Measurements from ENCODE around the gene TAF1C. TPM values are rescaled to one million over a fixed set of nuclear protein-coding genes. Genes with fewer than 3 reads are reported as not detected.
A peak's percentile ranks its signal among the peaks of the same experiment; 100 is the strongest.
"Not testable (repeated sequence)": the region's sequence is repeated elsewhere in the genome, so short reads cannot be mapped to it uniquely, and the experiment has no call there.

The TAF1C gene
- total RNA-seq, 1 donor from 2014 or later = 14.1 TPM

DNA sequence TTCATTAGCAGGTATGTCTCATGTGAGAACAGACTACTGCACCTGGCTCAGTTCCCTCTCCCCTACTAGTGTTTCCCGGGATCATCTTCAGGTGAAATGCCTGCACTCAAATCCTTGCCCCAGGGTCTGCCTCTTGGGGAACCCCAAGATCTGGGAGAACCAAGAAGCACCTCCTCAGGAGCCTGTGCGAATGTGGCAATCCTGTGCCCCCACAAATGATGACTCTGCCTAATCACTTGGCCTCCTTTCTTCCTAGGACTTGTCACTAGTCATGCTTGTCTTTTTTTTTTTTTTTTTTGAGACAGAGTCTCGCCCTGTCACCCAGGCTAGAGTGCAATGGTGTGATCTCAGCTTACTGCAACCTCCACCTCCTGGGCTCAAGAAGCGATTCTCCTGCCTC, 25.8 kb upstream of the TAF1C start:
- H3K36me3 ChIP-seq (ENCODE audit: control insufficient read depth in 3 of 3, insufficient read depth in 3 of 3, low read length in 3 of 3) = no peaks in the 10 kb centered on the region
- H3K9me3 ChIP-seq (ENCODE audit: control insufficient read depth in 3 of 3, low read length in 3 of 3) = no peaks in the 10 kb centered on the region
- H3K4me1 ChIP-seq (ENCODE audit: control insufficient read depth in 3 of 3, insufficient read depth in 3 of 3, low read length in 3 of 3) = peaks cover 3 to 15% (median 9%) of the 10 kb centered on the region in 3 donors
- H3K27me3 ChIP-seq (ENCODE audit: control insufficient read depth in 3 of 3, insufficient read depth in 3 of 3, low read length in 3 of 3) = no peaks in the 10 kb centered on the region
- no peak overlapping the region for H3K27ac ChIP-seq (ENCODE audit: low read depth, low read length)
- H3K9ac ChIP-seq (ENCODE audit: low read depth in 1 of 3, low read length in 3 of 3) = no peak overlapping the region
- no peak overlapping the region for H3K4me3 ChIP-seq (ENCODE audit: low read length in 3 of 3)

GRCh38 chr16:84212154-84212553, 25.3 kb upstream of the TAF1C start:
- H3K9me3 ChIP-seq (ENCODE audit: control insufficient read depth in 3 of 3, low read length in 3 of 3) = no peaks in the 10 kb centered on the region

DNA sequence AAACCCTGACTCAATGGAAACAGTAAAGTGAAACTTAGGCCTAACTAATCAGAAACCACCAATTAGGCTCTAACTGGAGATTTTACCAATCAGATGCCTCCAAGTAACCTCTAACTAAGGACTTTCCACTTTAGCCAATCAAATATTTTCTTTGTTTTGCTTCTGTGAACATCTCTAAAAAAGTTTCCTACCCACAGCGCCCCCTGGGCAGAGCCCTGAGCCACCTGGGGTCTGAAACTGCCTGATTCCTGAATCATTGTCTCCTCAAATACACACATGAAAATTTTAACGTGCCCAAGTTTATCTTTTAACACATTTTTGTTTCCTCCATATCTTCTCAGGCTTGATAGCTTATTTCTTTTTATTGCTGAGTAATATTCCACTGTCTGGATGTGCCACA, 23.1 kb upstream of the TAF1C start:
- no peaks in the 10 kb centered on the region for H3K27me3 ChIP-seq (ENCODE audit: control insufficient read depth in 3 of 3, insufficient read depth in 3 of 3, low read length in 3 of 3)
- no peaks in the 10 kb centered on the region for H3K36me3 ChIP-seq (ENCODE audit: control insufficient read depth in 3 of 3, insufficient read depth in 3 of 3, low read length in 3 of 3)
- H3K9ac ChIP-seq (ENCODE audit: low read depth in 1 of 3, low read length in 3 of 3) = no peak overlapping the region
- no peak overlapping the region for H3K27ac ChIP-seq (ENCODE audit: low read depth, low read length)
- peaks cover 3 to 11% (median 9%) of the 10 kb centered on the region in 3 donors for H3K4me1 ChIP-seq (ENCODE audit: control insufficient read depth in 3 of 3, insufficient read depth in 3 of 3, low read length in 3 of 3)
- H3K4me3 ChIP-seq (ENCODE audit: low read length in 3 of 3) = no peak overlapping the region
- no peaks in the 10 kb centered on the region for H3K9me3 ChIP-seq (ENCODE audit: control insufficient read depth in 3 of 3, low read length in 3 of 3)

More at GRCh38 chr16:84212154-84212553, 25.3 kb upstream of the TAF1C start:
- Histone ChIP-seq H3K4me1 (ENCODE audit: control insufficient read depth in 3 of 3, insufficient read depth in 3 of 3, low read length in 3 of 3) (peaks cover 3 to 15% (median 9%) of the 10 kb centered on the region in 3 donors), H3K36me3 (ENCODE audit: control insufficient read depth in 3 of 3, insufficient read depth in 3 of 3, low read length in 3 of 3) (no peaks in the 10 kb centered on the region), H3K27ac (ENCODE audit: low read depth, low read length) (no peak overlapping the region), H3K4me3 (ENCODE audit: low read length in 3 of 3) (no peak overlapping the region), H3K9ac (ENCODE audit: low read depth in 1 of 3, low read length in 3 of 3) (no peak overlapping the region), H3K27me3 (ENCODE audit: control insufficient read depth in 3 of 3, insufficient read depth in 3 of 3, low read length in 3 of 3) (no peaks in the 10 kb centered on the region)

DNA sequence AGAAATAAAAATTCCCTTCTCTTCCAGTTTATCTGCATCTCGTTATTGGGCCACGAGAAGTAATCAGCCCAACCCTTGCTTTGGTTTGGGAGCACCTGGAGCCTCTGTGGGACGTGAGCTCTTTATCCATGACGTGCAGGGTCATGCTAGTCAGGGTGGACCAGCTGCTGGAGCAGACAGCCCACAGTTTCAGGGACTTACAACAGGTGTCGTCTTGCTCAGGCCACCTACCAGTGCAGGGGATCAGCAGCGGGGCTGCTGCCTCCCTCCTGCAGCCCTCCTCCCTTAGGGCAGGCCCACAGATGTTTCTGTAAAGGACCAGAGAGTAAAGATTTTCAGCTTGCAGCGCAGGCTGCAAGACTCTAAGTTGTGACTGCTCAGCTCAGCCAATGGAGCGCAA, 21.0 kb upstream of the TAF1C start:
- Histone ChIP-seq H3K9ac (ENCODE audit: low read depth in 1 of 3, low read length in 3 of 3) (no peak overlapping the region), H3K27me3 (ENCODE audit: control insufficient read depth in 3 of 3, insufficient read depth in 3 of 3, low read length in 3 of 3) (no peaks in the 10 kb centered on the region), H3K27ac (ENCODE audit: low read depth, low read length) (no peak overlapping the region), H3K9me3 (ENCODE audit: control insufficient read depth in 3 of 3, low read length in 3 of 3) (no peaks in the 10 kb centered on the region), H3K4me3 (ENCODE audit: low read length in 3 of 3) (no peak overlapping the region), H3K36me3 (ENCODE audit: control insufficient read depth in 3 of 3, insufficient read depth in 3 of 3, low read length in 3 of 3) (no peaks in the 10 kb centered on the region), H3K4me1 (ENCODE audit: control insufficient read depth in 3 of 3, insufficient read depth in 3 of 3, low read length in 3 of 3) (no peaks in the 10 kb centered on the region)

DNA sequence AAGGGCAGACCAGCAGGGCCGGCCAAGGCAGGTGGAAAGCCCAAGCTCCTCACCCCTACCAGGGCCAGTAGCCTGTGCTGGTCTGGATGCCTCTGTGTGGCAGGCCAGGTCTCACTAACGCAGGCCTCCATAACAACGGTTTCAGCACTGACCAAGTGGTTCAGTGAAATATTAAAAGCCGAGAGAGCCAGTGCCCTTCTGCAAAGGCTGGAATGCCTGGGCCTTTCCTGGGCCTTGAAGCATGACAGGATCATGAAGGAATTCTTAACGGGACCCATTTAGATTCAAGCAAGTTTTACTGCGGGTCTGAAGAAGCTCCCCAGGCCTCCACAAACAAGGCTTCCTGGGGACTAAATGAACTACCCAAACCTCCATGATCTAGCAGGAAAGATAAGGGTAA, 20.4 kb upstream of the TAF1C start:
- Histone ChIP-seq H3K9me3 (ENCODE audit: control insufficient read depth in 3 of 3, low read length in 3 of 3) (no peaks in the 10 kb centered on the region), H3K27ac (ENCODE audit: low read depth, low read length) (no peak overlapping the region), H3K27me3 (ENCODE audit: control insufficient read depth in 3 of 3, insufficient read depth in 3 of 3, low read length in 3 of 3) (no peaks in the 10 kb centered on the region), H3K4me1 (ENCODE audit: control insufficient read depth in 3 of 3, insufficient read depth in 3 of 3, low read length in 3 of 3) (no peaks in the 10 kb centered on the region), H3K9ac (ENCODE audit: low read depth in 1 of 3, low read length in 3 of 3) (no peak overlapping the region), H3K36me3 (ENCODE audit: control insufficient read depth in 3 of 3, insufficient read depth in 3 of 3, low read length in 3 of 3) (no peaks in the 10 kb centered on the region), H3K4me3 (ENCODE audit: low read length in 3 of 3) (no peak overlapping the region)

- Histone ChIP-seq H3K36me3 (ENCODE audit: control insufficient read depth in 3 of 3, insufficient read depth in 3 of 3, low read length in 3 of 3) (no peaks in the 10 kb centered on the region), H3K4me1 (ENCODE audit: control insufficient read depth in 3 of 3, insufficient read depth in 3 of 3, low read length in 3 of 3) (no peaks in the 10 kb centered on the region), H3K9ac (ENCODE audit: low read depth in 1 of 3, low read length in 3 of 3) (no peak overlapping the region), H3K27me3 (ENCODE audit: control insufficient read depth in 3 of 3, insufficient read depth in 3 of 3, low read length in 3 of 3) (no peaks in the 10 kb centered on the region), H3K4me3 (ENCODE audit: low read length in 3 of 3) (no peak overlapping the region), H3K9me3 (ENCODE audit: control insufficient read depth in 3 of 3, low read length in 3 of 3) (no peaks in the 10 kb centered on the region), H3K27ac (ENCODE audit: low read depth, low read length) (no peak overlapping the region)
Measured at GRCh38 chr16:84205976-84206691, 19.3 kb upstream of the TAF1C start.

DNA sequence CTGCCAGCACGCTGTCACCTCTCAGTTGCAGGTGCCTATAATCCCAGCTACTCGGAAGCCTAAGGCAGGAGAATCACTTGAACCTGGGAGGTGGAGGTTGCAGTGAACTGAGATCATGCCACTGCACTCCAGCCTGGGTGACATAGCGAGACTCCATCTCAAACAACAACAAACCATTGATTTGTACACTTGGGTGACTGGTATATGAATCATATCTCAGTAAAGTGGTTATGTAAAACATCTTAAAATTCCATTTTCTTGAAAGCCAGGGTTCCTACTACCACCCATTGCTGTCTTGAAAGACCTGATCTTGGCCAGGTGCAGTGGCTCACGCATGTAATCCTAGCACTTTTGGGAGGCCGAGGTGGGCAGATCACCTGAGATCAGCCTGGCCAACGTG, 18.3 kb upstream of the TAF1C start:
- H3K9ac ChIP-seq (ENCODE audit: low read depth in 1 of 3, low read length in 3 of 3); H3K9me3 ChIP-seq (ENCODE audit: control insufficient read depth in 3 of 3, low read length in 3 of 3); H3K27me3 ChIP-seq (ENCODE audit: control insufficient read depth in 3 of 3, insufficient read depth in 3 of 3, low read length in 3 of 3); H3K36me3 ChIP-seq (ENCODE audit: control insufficient read depth in 3 of 3, insufficient read depth in 3 of 3, low read length in 3 of 3); H3K4me1 ChIP-seq (ENCODE audit: control insufficient read depth in 3 of 3, insufficient read depth in 3 of 3, low read length in 3 of 3); H3K4me3 ChIP-seq (ENCODE audit: low read length in 3 of 3); H3K27ac ChIP-seq (ENCODE audit: low read depth, low read length): not testable (repeated sequence)

DNA sequence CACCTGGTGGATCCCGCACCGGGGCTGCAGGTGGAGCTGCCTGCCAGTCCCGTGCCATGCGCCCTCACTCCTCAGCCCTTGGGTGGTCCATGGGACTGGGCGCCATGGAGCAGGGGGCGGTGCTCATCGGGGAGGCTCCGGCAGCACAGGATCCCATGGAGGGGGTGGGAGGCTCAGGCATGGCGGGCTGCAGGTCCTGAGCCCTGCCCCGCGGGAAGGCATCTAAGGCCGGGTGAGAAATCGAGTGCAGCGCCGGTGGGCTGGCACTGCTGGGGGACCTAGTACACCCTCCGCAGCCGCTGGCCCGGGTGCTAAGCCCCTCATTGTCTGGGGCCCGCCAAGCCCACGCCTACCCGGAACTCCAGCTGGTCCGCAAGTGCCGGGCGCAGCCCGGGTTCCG, 17.7 kb upstream of the TAF1C start:
- H3K4me3 ChIP-seq (ENCODE audit: low read length in 3 of 3); H3K27ac ChIP-seq (ENCODE audit: low read depth, low read length); H3K27me3 ChIP-seq (ENCODE audit: control insufficient read depth in 3 of 3, insufficient read depth in 3 of 3, low read length in 3 of 3); H3K36me3 ChIP-seq (ENCODE audit: control insufficient read depth in 3 of 3, insufficient read depth in 3 of 3, low read length in 3 of 3); H3K4me1 ChIP-seq (ENCODE audit: control insufficient read depth in 3 of 3, insufficient read depth in 3 of 3, low read length in 3 of 3); H3K9ac ChIP-seq (ENCODE audit: low read depth in 1 of 3, low read length in 3 of 3); H3K9me3 ChIP-seq (ENCODE audit: control insufficient read depth in 3 of 3, low read length in 3 of 3): not testable (repeated sequence)

DNA sequence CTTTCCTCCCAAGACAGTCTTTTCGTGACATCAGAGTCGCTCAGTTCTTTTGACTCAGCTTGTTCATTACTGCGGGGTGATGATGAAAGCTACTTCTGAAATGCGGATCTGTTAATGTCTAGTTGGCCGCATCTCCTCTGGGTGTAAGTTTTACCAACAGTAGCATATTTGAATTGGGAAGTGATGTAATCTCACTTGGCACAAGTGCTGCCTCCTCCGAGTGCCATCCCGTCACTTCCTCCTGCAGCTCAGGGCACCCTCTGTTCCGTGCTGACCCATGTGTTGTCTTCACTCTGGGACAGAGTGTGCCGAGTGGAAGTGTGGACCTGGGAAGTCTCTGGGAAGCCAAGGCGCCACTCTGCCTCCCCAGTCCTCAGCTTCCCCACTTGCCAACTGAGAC, 13.0 kb upstream of the TAF1C start:
- no peak overlapping the region for H3K27ac ChIP-seq (ENCODE audit: low read depth, low read length)
- H3K9ac ChIP-seq (ENCODE audit: low read depth in 1 of 3, low read length in 3 of 3) = peak overlapping the region in 1 of 3 donors; percentile 25
- H3K27me3 ChIP-seq (ENCODE audit: control insufficient read depth in 3 of 3, insufficient read depth in 3 of 3, low read length in 3 of 3) = peaks cover 0 to 9% (median 0%) of the 10 kb centered on the region in 3 donors
- no peak overlapping the region for H3K4me3 ChIP-seq (ENCODE audit: low read length in 3 of 3)
- H3K4me1 ChIP-seq (ENCODE audit: control insufficient read depth in 3 of 3, insufficient read depth in 3 of 3, low read length in 3 of 3) = no peaks in the 10 kb centered on the region
- H3K9me3 ChIP-seq (ENCODE audit: control insufficient read depth in 3 of 3, low read length in 3 of 3) = no peaks in the 10 kb centered on the region
- no peaks in the 10 kb centered on the region for H3K36me3 ChIP-seq (ENCODE audit: control insufficient read depth in 3 of 3, insufficient read depth in 3 of 3, low read length in 3 of 3)

GRCh38 chr16:84199097-84199496, 12.2 kb upstream of the TAF1C start:
- no peak overlapping the region for H3K9ac ChIP-seq (ENCODE audit: low read depth in 1 of 3, low read length in 3 of 3)
- no peak overlapping the region for H3K4me3 ChIP-seq (ENCODE audit: low read length in 3 of 3)
- no peaks in the 10 kb centered on the region for H3K36me3 ChIP-seq (ENCODE audit: control insufficient read depth in 3 of 3, insufficient read depth in 3 of 3, low read length in 3 of 3)
- no peak overlapping the region for H3K27ac ChIP-seq (ENCODE audit: low read depth, low read length)
- H3K27me3 ChIP-seq (ENCODE audit: control insufficient read depth in 3 of 3, insufficient read depth in 3 of 3, low read length in 3 of 3) = peaks cover 0 to 17% (median 3%) of the 10 kb centered on the region in 3 donors
- H3K4me1 ChIP-seq (ENCODE audit: control insufficient read depth in 3 of 3, insufficient read depth in 3 of 3, low read length in 3 of 3) = no peaks in the 10 kb centered on the region
- no peaks in the 10 kb centered on the region for H3K9me3 ChIP-seq (ENCODE audit: control insufficient read depth in 3 of 3, low read length in 3 of 3)

Measured in skeletal muscle tissue (tissue), 4 donors.